CD4-positive, alpha-beta T cell (primary cell): Measurements from ENCODE around the gene ADAMTS3. TPM values are rescaled to one million over a fixed set of nuclear protein-coding genes. Genes with fewer than 3 reads are reported as not detected.
A peak's percentile ranks its signal among the peaks of the same experiment; 100 is the strongest.

Source experiments
- ATAC-seq: fragments of 200-7000 bp; cut with Tn5 transposase; one replicate; pipeline ENCODE4 v1.10.0; 2022; ENCODE audit warnings: mild to moderate bottlenecking; ENCODE audit not compliant: poor library complexity
- CTCF ChIA-PET: fragments of 350-600 bp; sonication (Branson Sonifier 250); formaldehyde crosslinking; loops from one replicate; lab custom pipeline; 2021; ENCODE audit warnings: antibody characterized with exemption, inconsistent platforms; lab: Charles Lee
- POLR2A ChIA-PET: fragments of 350-600 bp; sonication (Branson Sonifier 250); formaldehyde crosslinking; loops from one replicate; lab custom pipeline; 2021; ENCODE audit warnings: antibody characterized with exemption, inconsistent platforms; lab: Charles Lee
- DNase-seq, 14 experiments: peaks; one replicate each; pipeline ENCODE4 v3.0.0-alpha.2; 2013 to 2020; ENCODE audit warnings: mixed read lengths in 2 of 14
- H3K27ac ChIP-seq, 2 donors: one replicate each; pipeline versions ENCODE4 v1.5.1 to v1.7.0; 2013; ENCODE audit warnings: low read length in 2 of 2, low read depth in 1 of 2, mild to moderate bottlenecking in 1 of 2
- H3K27me3 ChIP-seq, 2 experiments: 1 replicate in 1 of 2; 2 replicates in 1 of 2; pipeline versions ENCODE4 v1.6.1 to v1.7.0; 2013; ENCODE audit warnings: low read length in 2 of 2, control low read depth in 1 of 2, mild to moderate bottlenecking in 1 of 2, moderate library complexity in 1 of 2; ENCODE audit not compliant: insufficient read depth in 2 of 2, control insufficient read depth in 1 of 2
- H3K36me3 ChIP-seq: one replicate; pipeline ENCODE4 v1.6.1; 2013; ENCODE audit warnings: low read length, control low read depth; ENCODE audit not compliant: insufficient read depth
- H3K4me1 ChIP-seq: one replicate; pipeline ENCODE4 v1.6.1; 2013; ENCODE audit warnings: low read length, control low read depth; ENCODE audit not compliant: insufficient read depth
- H3K4me3 ChIP-seq: one replicate; pipeline ENCODE4 v1.5.1; 2013; ENCODE audit warnings: mild to moderate bottlenecking, low read length, moderate library complexity
- H3K9me3 ChIP-seq, 2 experiments: 1 replicate in 1 of 2; 2 replicates in 1 of 2; pipeline versions ENCODE4 v1.6.1 to v1.7.0; 2013; ENCODE audit warnings: low read length in 2 of 2, mild to moderate bottlenecking in 2 of 2, control low read depth in 1 of 2, moderate library complexity in 1 of 2; ENCODE audit not compliant: control insufficient read depth in 1 of 2, insufficient read depth in 1 of 2
- H3K27ac Mint-ChIP-seq: one replicate; pipeline ENCODE4 v1.8.0; 2020; ENCODE audit warnings: mixed read lengths
- H3K27me3 Mint-ChIP-seq: one replicate; pipeline ENCODE4 v1.8.0; 2021; ENCODE audit warnings: mixed read lengths
- H3K36me3 Mint-ChIP-seq: one replicate; pipeline ENCODE4 v1.8.0; 2021; ENCODE audit warnings: low read depth, mixed read lengths
- H3K4me1 Mint-ChIP-seq: one replicate; pipeline ENCODE4 v1.8.0; 2021; ENCODE audit warnings: low read depth, mixed read lengths
- H3K4me3 Mint-ChIP-seq: one replicate; pipeline ENCODE4 v1.8.0; 2020; ENCODE audit warnings: mild to moderate bottlenecking, mixed read lengths
- H3K9me3 Mint-ChIP-seq: one replicate; pipeline ENCODE4 v1.8.0; 2020; ENCODE audit warnings: mixed read lengths
- intact Hi-C, 2 experiments: fragments of 100-400 bp; cut with DNase I in 1 of 2; cut with micrococcal nuclease in 1 of 2; formaldehyde crosslinking; loops; one replicate each; pipeline versions ENCODE4 v1.15.1 to v1.9.0; 2023 to 2025; cut with DNase I, micrococcal nuclease
- total RNA-seq, 174 experiments: library from RNA in 2 of 174; stranded (reverse) in 2 of 174; gene quantifications; one replicate each; pipeline ENCODE4 v1.2.3 and lab custom pipeline; 2021 to 2026
- TF ChIP-seq, protein P1 (sequence below): fragments of 200-600 bp; IDR thresholded peaks from one replicate; pipeline ENCODE4 v1.8.0; 2022; ENCODE audit warnings: antibody characterized with exemption, mild to moderate bottlenecking

The ADAMTS3 gene
- total RNA-seq, 2 experiments from 2014 or later = not detected

- no peak overlapping the region for H3K27ac Mint-ChIP-seq
- POLR2A ChIA-PET = no interaction called here
- CTCF ChIA-PET = interaction anchor here (1.3 kb wide), 1 partner anchor 11 kb away, joined by 3 read pairs; no protein-coding TSS in a partner anchor
- Histone ChIP-seq H3K27ac (no peak overlapping the region), H3K4me1 (no peaks in the 10 kb centered on the region), H3K4me3 (no peak overlapping the region), H3K27me3 (no peaks in the 10 kb centered on the region), H3K9me3 (no peaks in the 10 kb centered on the region), H3K36me3 (no peaks in the 10 kb centered on the region)
- ATAC-seq (no peak), DNase-seq (no peak)
- intact Hi-C loops = loop anchor here in 1 of 2 experiments (10.0 kb wide), 2 partner anchors 1321 to 1431 kb away; no protein-coding TSS in a partner anchor
- TF ChIP-seq, protein P1, sequence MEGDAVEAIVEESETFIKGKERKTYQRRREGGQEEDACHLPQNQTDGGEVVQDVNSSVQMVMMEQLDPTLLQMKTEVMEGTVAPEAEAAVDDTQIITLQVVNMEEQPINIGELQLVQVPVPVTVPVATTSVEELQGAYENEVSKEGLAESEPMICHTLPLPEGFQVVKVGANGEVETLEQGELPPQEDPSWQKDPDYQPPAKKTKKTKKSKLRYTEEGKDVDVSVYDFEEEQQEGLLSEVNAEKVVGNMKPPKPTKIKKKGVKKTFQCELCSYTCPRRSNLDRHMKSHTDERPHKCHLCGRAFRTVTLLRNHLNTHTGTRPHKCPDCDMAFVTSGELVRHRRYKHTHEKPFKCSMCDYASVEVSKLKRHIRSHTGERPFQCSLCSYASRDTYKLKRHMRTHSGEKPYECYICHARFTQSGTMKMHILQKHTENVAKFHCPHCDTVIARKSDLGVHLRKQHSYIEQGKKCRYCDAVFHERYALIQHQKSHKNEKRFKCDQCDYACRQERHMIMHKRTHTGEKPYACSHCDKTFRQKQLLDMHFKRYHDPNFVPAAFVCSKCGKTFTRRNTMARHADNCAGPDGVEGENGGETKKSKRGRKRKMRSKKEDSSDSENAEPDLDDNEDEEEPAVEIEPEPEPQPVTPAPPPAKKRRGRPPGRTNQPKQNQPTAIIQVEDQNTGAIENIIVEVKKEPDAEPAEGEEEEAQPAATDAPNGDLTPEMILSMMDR = no peak
- no peaks in the 10 kb centered on the region for H3K4me1 Mint-ChIP-seq
- no peak overlapping the region for H3K4me3 Mint-ChIP-seq
- no peaks in the 10 kb centered on the region for H3K9me3 Mint-ChIP-seq
- H3K27me3 Mint-ChIP-seq = no peaks in the 10 kb centered on the region
- no peaks in the 10 kb centered on the region for H3K36me3 Mint-ChIP-seq
Observed at GRCh38 chr4:72305620-72306019, 263.4 kb downstream of the ADAMTS3 start.

GRCh38 chr4:72305080-72305479 is 263.9 kb downstream of the ADAMTS3 start:
- Histone ChIP-seq H3K9me3 (no peaks in the 10 kb centered on the region), H3K4me1 (no peaks in the 10 kb centered on the region), H3K36me3 (no peaks in the 10 kb centered on the region), H3K27ac (no peak overlapping the region), H3K27me3 (no peaks in the 10 kb centered on the region), H3K4me3 (no peak overlapping the region)
- no peaks in the 10 kb centered on the region for H3K27me3 Mint-ChIP-seq
- H3K36me3 Mint-ChIP-seq = no peaks in the 10 kb centered on the region
- intact Hi-C loops = loop anchor here in 1 of 2 experiments (10.0 kb wide), 2 partner anchors 1320 to 1430 kb away; no protein-coding TSS in a partner anchor
- POLR2A ChIA-PET = no interaction called here
- no peaks in the 10 kb centered on the region for H3K4me1 Mint-ChIP-seq
- TF ChIP-seq, protein P1 = no peak
- H3K27ac Mint-ChIP-seq = no peak overlapping the region
- CTCF ChIA-PET = interaction anchor here (1.3 kb wide), 1 partner anchor 11 kb away, joined by 3 read pairs; no protein-coding TSS in a partner anchor
- no peak overlapping the region for H3K4me3 Mint-ChIP-seq
- no peaks in the 10 kb centered on the region for H3K9me3 Mint-ChIP-seq
- no peak for ATAC-seq
- DNase-seq = no peak

- ChIA-PET CTCF (interaction anchor here (0.9 to 1.5 kb wide), 2 partner anchors 1701 to 1702 kb away, joined by 3 to 5 read pairs; no protein-coding TSS in a partner anchor), POLR2A (no interaction called here)
- no peaks in the 10 kb centered on the region for H3K9me3 ChIP-seq
- intact Hi-C loops = loop anchor here (1.0 to 10.0 kb wide), 6 partner anchors 1318 to 1702 kb away; no protein-coding TSS in a partner anchor
- no peaks in the 10 kb centered on the region for H3K36me3 ChIP-seq
- Mint-ChIP-seq H3K27me3 (no peaks in the 10 kb centered on the region), H3K4me3 (no peak overlapping the region), H3K36me3 (no peaks in the 10 kb centered on the region), H3K9me3 (no peaks in the 10 kb centered on the region), H3K4me1 (no peaks in the 10 kb centered on the region), H3K27ac (no peak overlapping the region)
- H3K4me1 ChIP-seq = no peaks in the 10 kb centered on the region
- H3K27me3 ChIP-seq = no peaks in the 10 kb centered on the region
- peak; percentile 2 to 62 (median 12) for DNase-seq
- TF ChIP-seq, protein P1 = peak; percentile 72
- H3K27ac ChIP-seq = no peak overlapping the region
- peak; percentile 51 for ATAC-seq
- H3K4me3 ChIP-seq = no peak overlapping the region
Observed at GRCh38 chr4:72302981-72303704, 265.9 kb downstream of the ADAMTS3 start.
